Neutrophil (primary cell): ENCODE measurements around the gene LRRC61.
"Not testable (repeated sequence)": the region's sequence is repeated elsewhere in the genome, so short reads cannot be mapped to it uniquely, and the experiment has no call there.

ENCODE experiments used
- H3K27ac ChIP-seq: fragments of 200-600 bp; sonication (generic); 2 replicates; pipeline ENCODE4 v1.5.1; 2016; ENCODE audit warnings: mild to moderate bottlenecking, moderate library complexity
- H3K27me3 ChIP-seq: fragments of 200-600 bp; sonication (generic); 2 replicates; pipeline ENCODE4 v1.6.0; 2016; ENCODE audit warnings: mild to moderate bottlenecking
- H3K36me3 ChIP-seq: fragments of 200-600 bp; sonication (generic); 2 replicates; pipeline ENCODE4 v1.5.1; 2017
- H3K4me1 ChIP-seq, 2 experiments: fragments of 200-600 bp in 1 of 2; sonication (generic) in 1 of 2; 1 replicate in 1 of 2; 2 replicates in 1 of 2; pipeline versions ENCODE4 v1.5.1 to v1.6.1; 2013 to 2016; ENCODE audit warnings: low read depth in 1 of 2, low read length in 1 of 2, mild to moderate bottlenecking in 1 of 2, moderate library complexity in 1 of 2; ENCODE audit not compliant: control insufficient read depth in 1 of 2, insufficient read depth in 1 of 2
- H3K4me3 ChIP-seq, 2 experiments: fragments of 200-600 bp in 1 of 2; sonication (generic) in 1 of 2; 1 replicate in 1 of 2; 2 replicates in 1 of 2; pipeline ENCODE4 v1.5.1; 2013 to 2016; ENCODE audit warnings: low read depth in 1 of 2, low read length in 1 of 2, mild to moderate bottlenecking in 1 of 2, moderate library complexity in 1 of 2
- H3K9me3 ChIP-seq: fragments of 200-600 bp; sonication (generic); 2 replicates; pipeline ENCODE4 v1.5.1; 2016
- TF ChIP-seq, protein P1 (sequence below): fragments of 200-600 bp; sonication (generic); IDR thresholded peaks from 2 replicates; pipeline ENCODE4 v1.5.1; 2016; ENCODE audit warnings: antibody characterized with exemption

The LRRC61 gene

DNA sequence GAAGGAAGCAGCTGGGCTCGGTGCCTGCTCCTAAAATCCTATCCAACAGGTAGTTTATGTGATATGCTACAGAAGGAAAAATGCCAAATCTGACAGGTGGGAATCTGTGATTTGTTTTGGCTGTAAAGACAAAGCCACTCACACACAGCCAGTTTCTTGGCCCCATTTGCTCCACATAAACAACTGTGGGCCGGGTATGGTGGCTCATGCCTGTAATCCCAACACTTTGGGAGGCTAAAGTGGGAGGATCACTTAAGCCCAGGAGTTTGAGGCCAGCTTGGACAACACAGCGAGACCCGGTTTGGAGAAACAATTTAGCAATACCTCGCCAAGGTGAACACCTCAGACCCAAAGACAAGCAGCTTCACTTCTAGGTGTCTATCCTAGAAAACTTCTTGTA lies 16.8 kb upstream of the LRRC61 start:
- H3K4me3 ChIP-seq = not testable (repeated sequence)

DNA sequence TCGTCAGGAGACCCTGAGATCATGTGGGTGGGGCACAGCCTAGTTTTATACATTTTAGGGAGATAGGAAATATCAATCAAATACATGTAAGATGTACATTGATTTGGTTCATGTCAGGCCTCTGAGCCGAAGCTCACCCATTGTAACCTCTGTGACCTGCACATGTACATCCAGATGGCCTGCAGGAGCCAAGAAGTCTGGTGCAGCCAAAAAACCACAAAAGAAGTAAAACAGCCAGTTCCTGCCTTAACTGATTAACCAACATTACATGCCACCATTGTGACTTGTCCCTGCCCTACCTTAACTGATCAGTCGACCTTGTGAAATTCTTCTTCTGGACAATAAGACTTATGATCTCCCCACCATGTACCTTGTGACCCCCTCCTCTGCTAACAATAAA lies 16.0 kb upstream of the LRRC61 start:
- H3K4me1 ChIP-seq = peaks cover 20 to 28% of the 10 kb centered on the region in 2 experiments
- H3K4me3 ChIP-seq = no peak overlapping the region
- no peaks in the 10 kb centered on the region for H3K36me3 ChIP-seq
- no peaks in the 10 kb centered on the region for H3K27me3 ChIP-seq
- no peaks in the 10 kb centered on the region for H3K9me3 ChIP-seq
- H3K27ac ChIP-seq = no peak overlapping the region
- TF ChIP-seq, protein P1, sequence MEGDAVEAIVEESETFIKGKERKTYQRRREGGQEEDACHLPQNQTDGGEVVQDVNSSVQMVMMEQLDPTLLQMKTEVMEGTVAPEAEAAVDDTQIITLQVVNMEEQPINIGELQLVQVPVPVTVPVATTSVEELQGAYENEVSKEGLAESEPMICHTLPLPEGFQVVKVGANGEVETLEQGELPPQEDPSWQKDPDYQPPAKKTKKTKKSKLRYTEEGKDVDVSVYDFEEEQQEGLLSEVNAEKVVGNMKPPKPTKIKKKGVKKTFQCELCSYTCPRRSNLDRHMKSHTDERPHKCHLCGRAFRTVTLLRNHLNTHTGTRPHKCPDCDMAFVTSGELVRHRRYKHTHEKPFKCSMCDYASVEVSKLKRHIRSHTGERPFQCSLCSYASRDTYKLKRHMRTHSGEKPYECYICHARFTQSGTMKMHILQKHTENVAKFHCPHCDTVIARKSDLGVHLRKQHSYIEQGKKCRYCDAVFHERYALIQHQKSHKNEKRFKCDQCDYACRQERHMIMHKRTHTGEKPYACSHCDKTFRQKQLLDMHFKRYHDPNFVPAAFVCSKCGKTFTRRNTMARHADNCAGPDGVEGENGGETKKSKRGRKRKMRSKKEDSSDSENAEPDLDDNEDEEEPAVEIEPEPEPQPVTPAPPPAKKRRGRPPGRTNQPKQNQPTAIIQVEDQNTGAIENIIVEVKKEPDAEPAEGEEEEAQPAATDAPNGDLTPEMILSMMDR = no peak

More for the DNA sequence above, 16.8 kb upstream of the LRRC61 start:
- H3K27me3 ChIP-seq, H3K9me3 ChIP-seq, H3K36me3 ChIP-seq: not testable (repeated sequence)
- peaks cover 20 to 28% of the 10 kb centered on the region in 2 experiments for H3K4me1 ChIP-seq
- H3K27ac ChIP-seq = peak overlapping the region; percentile 68

DNA sequence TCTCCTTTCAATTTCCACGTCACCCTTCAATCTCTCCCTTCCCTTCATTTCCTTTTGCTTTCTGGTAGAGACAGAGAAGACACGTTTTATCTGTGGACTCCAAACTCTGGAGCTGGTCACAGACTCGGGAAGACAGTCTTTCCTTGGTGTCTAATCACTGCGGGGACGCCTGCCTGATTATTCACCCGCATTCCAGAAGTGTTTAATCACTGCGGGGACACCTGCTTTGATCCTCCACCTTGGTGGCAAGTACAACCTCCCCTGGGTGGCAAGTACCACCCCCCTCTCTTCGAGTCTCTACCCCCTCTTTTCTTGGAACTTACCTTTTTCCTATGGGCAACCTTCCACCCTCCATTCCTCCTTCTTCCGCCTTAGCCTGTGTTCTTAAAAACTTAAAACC lies 15.3 kb upstream of the LRRC61 start:
- Histone ChIP-seq H3K36me3 (no peaks in the 10 kb centered on the region), H3K4me3 (no peak overlapping the region), H3K9me3 (no peaks in the 10 kb centered on the region), H3K4me1 (peaks cover 20 to 28% of the 10 kb centered on the region in 2 experiments), H3K27me3 (no peaks in the 10 kb centered on the region), H3K27ac (no peak overlapping the region)
- TF ChIP-seq, protein P1 = no peak

DNA sequence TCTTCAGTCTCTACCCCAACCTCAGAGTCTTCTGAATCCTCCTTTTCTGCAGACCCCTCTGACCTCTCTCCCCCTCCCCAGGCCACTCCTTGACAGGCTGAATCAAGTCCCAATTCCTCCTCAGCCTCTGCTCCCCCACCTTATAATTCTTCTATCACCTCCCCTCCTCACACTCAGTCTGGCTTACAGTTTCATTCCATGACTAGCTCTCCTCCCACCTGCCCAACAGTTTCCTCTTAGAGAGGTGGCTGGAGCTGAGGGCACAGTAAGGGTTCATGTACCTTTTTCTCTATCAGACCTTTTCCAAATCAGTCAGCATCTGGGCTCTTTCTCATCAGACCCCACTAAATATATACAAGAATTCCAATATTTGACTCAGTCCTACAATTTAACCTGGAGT lies 14.6 kb upstream of the LRRC61 start:
- peaks cover 20 to 26% of the 10 kb centered on the region in 2 experiments for H3K4me1 ChIP-seq
- no peaks in the 10 kb centered on the region for H3K36me3 ChIP-seq
- no peaks in the 10 kb centered on the region for H3K9me3 ChIP-seq
- TF ChIP-seq, protein P1 = no peak
- H3K4me3 ChIP-seq = no peak overlapping the region
- H3K27ac ChIP-seq = no peak overlapping the region
- H3K27me3 ChIP-seq = no peaks in the 10 kb centered on the region

DNA sequence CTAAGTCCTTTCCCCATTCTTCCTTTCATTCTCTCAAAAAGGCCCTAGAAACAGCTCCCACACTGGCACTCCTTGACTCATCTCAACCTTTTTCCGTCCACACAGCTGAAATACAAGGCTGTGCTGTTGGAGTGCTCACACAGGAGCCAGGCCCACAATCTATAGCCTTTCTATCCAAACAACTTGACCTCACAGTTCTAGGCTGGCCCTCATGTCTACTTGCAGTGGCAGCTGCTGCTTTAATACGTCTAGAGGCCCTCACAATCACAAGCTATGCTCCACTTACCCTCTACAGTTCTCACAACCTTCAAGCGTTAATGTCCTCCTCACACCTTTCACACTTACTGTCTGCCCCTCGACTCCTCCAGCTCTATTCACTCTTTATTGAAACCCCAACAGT lies 12.0 kb upstream of the LRRC61 start:
- H3K9me3 ChIP-seq = no peaks in the 10 kb centered on the region
- H3K4me1 ChIP-seq = peaks cover 4 to 6% of the 10 kb centered on the region in 2 experiments
- TF ChIP-seq, protein P1 = no peak
- H3K4me3 ChIP-seq = no peak overlapping the region
- H3K27me3 ChIP-seq = no peaks in the 10 kb centered on the region
- no peak overlapping the region for H3K27ac ChIP-seq
- no peaks in the 10 kb centered on the region for H3K36me3 ChIP-seq

DNA sequence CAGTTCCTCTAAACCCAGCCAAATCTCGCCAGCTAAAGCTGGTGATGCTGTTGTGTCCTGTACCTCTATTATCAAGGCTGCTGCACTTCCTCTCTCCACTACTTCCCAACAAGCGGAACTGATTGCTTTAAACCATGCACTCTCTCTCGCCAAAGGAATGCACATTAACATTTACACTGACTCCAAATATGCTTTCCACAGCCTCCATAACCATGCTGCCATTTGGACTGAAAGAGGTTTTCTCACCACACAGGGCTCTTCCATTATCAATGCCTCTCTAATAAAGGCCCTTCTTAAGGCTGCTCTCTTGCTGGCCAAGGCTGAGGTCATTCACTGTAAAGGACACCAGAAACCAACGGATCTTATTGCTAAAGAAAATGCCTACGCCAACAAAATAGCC lies 11.4 kb upstream of the LRRC61 start:
- Histone ChIP-seq H3K4me3 (no peak overlapping the region), H3K4me1 (peaks cover 0 to under 1% of the 10 kb centered on the region in 2 experiments), H3K27me3 (no peaks in the 10 kb centered on the region), H3K27ac (no peak overlapping the region), H3K36me3 (no peaks in the 10 kb centered on the region), H3K9me3 (no peaks in the 10 kb centered on the region)
- TF ChIP-seq, protein P1 = no peak

DNA sequence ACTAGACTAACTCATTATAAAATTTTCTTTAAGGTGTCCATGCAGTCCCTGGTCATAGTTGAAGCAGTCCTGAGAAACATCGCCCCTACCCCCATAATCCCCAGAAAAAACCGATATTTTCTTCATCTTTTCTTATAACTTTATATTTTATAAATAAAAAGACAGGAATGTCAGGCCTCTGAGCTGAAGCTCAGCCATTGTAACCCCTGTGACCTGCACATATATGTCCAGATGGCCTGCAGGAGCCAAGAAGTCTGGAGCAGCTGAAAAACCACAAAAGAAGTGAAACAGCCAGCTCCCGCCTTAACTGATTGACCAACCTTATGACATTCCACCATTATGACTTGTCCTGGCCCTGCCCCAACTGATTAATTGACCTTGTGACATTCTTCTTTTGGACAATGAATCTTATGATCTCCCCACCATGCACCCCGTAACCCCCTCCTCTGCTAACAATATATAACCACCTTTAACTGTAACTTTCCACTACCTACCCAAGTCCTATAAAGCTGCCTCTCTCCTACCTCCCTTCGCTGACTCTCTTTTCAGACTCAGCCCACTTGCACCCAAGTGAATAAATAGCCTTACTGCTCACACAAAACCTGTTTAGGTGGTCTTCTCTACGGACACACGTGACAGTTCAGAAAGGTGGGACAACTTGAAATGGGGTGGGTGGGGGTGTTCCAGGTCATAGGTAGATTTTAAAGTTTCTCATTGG lies 10.3 kb upstream of the LRRC61 start:
- H3K27me3 ChIP-seq, H3K4me1 ChIP-seq, H3K4me3 ChIP-seq, H3K27ac ChIP-seq, H3K36me3 ChIP-seq, H3K9me3 ChIP-seq: not testable (repeated sequence)
